Activated CD4-positive, alpha-beta T cell treated with anti-CD3 and anti-CD28 coated beads for 1 hour (primary cell): Measurements from ENCODE around the gene JAG2.

ENCODE experiments used
- DNase-seq: peaks from one replicate; pipeline ENCODE4 v3.0.0-alpha.2; 2020

JAG2 gene

DNA sequence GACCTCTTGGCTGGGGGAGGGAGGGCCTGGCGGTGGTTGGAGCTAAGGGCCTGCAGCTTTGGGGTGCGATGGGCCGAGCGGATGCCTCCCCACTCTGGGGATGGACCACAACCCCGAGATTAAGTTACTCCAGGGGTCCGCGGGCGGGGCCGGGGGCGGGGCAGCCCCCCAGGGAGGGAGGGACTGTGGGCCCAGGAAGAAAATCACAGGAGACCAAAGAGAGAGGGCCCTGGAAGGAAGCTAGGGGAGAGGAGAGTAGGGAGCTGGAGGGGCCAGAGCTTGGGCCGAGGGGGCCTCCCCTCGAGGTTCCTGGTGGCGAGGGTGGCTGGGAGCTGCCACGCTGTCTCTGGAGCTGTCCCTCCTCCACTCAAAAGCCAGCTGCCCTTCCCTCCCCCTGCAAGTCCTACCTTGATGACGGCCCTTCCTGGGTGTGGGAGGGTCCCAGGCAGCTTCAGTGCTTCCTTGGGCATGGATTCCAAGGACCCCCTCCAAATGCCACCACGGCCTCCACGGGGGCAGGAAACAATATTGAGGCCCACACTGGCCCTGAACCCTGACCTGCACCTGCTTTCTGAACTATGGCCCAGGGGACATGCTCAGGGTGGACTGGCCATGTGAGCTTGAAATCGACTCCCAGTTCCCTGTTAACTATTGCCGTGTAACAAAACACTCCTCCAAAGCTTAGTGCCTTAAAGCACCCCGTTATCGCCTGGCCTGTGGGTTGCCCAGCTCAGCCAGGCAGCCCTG is 13.1 kb upstream of the JAG2 start:
- no peak for DNase-seq

DNA sequence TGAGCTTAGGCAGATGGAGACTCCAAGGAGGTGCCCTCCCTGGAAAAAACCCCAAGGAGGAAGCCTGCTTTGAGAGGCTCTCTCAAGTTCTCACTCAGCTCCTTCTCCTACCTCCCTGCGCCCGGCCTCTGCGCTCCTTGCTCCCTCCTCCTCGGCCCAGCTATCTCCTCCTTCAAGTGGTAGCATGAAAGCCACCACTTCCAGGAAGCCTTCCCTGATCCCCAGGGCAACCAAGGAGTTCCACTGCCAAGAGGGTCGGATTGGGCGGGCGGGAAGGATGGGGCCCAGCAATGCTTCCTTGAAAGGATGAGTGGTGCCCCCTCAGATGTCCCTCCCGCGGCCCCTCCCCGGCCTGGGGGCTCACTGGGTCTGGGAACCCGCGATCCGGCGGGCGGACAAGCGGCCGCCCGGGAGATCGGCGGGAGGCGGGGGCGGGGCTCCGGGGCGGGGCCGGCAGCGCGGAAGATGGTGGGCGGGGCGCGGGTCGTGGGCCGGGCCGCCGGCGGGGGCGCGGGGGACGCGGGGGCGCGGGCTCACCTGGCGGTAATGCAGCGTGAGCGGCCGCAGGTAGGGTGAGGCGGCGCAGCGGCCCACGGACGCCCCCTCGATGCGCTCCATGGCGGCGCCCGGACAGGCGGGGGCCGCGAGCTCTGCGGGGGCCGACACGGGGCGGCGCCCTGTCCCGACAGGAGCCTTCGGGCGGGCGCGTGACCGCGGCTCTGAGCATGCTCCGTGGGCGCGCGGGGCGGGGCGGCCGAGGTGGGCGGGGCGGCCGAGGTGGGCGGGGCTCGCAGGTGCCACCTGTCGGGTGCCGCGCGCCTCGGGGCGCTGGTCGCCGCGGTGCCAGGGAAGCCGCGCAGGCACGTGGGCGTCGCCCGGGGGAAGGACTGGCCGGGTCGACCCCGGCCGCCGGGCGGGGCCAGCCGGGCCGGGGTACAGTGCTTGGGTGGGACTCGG is 12.3 kb upstream of the JAG2 start, which contains the start of gene NUDT14:
Gene NUDT14, minus strand, starts transcription at position 721 of the 957 bp plus-strand sequence. Its CDS starts 103 bp downstream, at position 618.
- DNase-seq: peak; percentile 80

DNA sequence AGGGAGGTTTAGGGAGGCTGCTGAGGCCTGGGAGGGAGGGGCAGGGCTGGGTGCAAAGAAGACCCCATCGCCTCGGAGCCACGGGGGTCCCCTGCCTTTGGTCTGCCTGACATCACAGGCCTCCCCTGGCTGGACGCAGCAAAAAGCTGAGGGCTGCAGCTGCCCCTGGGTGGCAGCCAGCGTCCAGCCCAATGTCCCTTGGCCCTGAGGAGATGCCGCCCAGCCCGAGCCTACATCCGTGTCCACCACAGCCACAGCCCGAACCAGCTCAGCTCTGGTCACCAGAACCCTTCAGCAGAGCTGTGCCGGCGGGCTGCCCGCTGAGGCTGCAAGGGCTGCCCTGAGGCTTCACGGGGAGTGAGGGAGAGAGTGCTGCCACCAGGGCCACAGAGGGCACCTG is 10.6 kb upstream of the JAG2 start:
- DNase-seq: no peak

DNA sequence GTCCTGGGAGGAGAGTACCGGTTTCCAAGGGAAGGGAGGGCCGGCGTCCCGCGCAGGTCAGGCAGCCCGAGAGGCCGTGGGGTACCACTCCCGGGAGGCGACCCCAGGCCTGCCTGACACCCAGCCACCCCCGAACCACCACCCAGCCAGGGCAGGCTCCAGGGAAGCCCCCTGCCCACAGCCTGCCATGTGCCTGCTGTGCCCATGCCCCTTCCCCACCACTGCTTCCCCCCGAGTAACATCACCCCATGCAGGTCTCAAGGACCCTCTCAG is 10.2 kb upstream of the JAG2 start:
- DNase-seq: no peak

DNA sequence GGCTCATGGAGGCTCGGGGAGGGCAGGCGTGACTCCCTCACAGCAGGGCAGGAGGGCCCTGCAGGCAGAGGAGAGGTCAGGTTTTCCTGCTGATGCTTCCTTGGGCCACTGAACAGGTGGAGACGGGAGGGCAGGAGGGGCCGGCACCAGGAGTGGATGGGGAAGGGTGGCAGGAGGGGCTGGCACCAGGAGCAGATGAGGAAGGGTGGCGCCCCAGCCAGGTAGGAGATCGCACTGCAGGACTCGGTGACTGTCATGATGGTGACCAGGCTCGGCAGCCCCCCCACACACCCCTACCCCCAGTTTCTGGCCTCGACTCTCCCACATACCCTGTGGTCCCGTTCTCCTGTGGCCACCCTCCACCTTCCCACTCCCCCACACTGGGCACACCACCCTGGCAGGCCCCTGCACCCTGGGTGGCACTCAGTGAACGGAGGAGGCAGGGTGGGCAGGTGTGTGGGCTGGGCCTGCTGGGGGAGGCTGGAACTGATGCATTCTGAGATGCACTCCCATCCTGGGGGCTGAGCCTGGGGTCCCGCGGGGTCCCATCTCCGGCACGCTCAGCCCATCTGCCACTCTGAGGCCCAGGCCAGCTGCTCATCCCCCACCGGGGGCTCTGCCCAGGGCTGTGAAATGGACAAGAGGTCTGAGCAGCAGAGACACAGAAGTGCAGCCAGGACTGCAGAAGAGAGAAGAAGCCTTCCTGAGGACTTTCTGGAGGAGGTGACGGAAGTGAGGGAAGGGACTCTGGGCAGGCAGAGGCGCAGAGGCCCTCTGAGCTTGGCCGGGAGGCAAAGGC is 9.7 kb upstream of the JAG2 start:
- no peak for DNase-seq

DNA sequence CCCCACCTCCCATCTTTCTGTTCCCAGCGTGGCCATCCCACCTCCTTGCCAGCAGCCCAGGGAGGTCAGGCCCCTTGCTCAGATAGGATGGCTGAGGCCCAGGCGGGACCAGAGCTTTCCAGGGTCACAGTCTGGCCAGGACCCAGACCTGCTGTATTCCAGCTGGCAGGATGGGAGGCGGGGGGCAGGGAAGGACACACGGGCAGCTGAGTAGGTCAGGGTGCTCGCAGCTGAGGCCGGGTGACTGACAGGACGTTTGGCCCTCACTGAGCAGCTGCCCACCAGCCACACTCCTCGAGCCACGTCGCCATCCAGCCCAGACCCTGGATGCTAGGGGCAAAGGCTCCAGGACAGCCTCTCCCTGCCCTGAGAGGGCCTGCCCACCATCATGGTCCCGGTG is 8.5 kb upstream of the JAG2 start:
- DNase-seq: no peak

DNA sequence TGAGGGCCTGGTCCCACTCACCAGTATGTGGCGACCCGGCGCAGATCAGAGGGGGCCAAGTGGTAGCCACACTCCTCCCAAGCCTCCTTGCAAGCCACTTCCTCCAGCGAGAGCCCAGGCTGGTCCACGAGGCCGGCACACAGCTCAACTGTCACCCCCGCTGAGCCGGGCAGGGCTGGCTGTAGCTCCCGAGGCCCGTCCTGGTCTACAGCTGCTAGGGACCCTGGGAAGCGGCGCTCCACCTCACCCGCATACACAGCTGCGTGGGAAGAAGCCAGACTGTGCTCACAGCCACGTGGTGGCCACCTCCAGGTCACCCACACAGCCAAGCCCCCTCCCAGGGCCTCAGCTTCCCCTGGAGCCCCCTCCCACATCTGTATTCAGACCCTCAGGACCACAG is 7.9 kb upstream of the JAG2 start:
- DNase-seq: no peak

DNA sequence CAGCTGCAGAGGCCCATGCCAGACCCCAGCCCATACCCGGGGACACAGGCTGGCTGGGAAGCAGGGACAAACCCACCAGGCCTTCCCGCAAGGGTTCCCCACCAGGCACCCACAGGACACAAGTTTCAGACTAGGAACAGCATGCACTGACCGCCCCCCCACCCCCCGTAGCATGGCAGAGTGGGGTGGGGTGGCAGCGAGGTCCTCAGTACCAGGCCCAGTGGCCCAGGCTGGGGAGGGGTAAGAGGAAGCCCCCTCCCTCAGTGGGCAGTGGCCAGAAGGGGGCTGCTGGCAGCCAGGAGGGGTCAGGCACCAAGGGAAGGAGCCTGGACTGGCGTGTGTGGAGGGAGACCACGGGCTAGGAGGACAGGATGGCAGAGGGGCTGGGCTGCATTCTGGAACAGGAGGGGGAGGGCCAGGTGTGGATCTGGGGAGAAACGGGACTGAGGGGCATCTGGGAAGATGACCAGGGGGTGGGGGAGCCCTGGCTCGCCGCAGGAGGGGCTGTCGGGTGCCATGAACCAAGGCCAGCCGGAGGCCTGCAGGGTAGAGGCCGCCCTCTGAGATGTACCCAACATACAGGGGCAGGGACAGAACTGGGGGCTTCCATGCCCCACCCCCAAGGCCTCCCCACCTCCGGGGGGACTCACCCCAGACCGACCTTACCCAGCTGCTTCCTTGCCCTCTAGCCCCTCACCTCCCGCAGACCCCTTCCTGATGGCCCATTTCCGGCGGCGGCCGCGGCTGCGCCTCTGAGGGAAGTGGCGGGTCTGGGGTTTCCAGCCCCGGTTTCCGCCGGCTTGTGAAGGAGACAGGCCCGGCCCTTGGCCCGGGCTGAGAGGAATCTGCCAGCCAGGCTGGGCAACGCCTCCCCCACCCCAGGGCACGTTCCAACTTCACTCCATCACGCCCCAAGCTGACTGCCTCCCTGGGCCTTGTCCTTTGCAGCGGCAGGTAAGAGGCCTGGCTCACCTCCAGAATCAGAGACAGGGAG is 5.6 kb upstream of the JAG2 start:
- no peak for DNase-seq

DNA sequence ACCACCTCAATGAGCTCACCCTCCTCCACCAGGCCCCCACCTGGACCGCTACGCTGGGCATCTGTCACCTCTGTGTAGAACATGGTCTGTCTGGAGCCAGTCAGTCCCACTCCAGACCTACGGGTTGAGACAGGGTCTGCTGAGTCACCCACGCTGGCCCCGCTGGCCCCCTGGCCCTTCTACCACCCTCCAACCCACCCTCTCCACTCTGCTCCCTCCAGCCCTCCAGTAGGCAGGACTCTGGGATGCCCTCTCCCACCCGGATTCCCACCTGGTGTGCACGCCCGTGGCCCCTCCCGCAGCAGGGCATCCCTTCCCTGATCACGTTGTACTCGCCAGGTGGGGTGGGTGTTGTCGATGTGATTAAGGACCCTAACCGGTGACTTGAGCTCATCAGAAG is 4.6 kb upstream of the JAG2 start:
- no peak for DNase-seq

DNA sequence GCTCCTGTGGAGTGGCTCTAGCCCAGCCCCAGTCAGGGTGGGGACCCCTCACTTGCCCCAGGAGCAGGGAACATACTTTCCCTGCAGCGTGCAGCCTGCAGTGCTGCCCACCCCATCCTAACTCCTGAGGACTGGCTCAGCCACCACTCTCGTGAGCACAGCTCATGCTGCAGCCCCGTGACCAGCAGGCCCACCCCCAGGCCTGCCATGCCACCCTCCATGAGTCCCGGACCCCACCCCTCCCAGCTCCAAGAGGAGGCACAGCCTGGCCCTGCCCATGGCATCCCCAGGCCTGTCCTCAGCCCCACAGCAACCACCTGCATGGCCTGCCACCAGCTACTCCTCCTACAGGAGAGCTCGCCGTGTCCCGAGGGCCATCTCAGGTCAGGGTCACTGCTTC is 3.9 kb upstream of the JAG2 start:
- DNase-seq: no peak

DNA sequence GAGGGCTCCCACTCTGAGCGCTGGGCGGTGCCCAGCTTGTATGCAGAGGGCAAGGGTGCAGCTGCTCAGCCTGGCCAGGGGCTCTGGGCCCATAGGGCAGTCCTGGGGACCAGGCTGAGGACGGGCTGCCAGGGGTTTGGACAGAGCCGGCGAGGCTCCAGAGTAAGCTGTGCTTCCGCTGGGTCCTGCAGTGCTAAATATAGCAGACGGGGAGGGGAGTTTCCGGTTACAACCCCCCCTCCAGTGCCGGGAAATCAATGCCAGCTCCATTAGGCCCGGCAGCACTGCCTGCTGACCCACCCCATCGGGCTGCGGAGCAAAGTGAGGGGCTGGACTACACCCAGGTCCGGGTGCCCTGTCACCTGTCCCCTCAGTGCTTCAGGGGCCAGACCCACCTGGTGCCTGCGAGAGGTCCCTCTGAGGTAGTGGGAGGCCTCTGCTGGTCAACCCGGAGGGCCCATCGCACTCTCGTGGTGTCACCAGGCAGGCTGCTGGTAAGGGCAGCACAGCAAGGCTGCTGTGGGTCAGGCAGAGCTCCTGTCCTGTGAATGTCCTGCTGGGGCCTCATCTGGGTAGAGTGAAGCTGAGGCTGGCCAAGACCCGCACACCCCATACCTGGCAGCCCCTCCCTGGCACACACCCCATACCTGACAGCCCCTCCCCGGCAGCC is 2.6 kb upstream of the JAG2 start:
- DNase-seq: no peak

DNA sequence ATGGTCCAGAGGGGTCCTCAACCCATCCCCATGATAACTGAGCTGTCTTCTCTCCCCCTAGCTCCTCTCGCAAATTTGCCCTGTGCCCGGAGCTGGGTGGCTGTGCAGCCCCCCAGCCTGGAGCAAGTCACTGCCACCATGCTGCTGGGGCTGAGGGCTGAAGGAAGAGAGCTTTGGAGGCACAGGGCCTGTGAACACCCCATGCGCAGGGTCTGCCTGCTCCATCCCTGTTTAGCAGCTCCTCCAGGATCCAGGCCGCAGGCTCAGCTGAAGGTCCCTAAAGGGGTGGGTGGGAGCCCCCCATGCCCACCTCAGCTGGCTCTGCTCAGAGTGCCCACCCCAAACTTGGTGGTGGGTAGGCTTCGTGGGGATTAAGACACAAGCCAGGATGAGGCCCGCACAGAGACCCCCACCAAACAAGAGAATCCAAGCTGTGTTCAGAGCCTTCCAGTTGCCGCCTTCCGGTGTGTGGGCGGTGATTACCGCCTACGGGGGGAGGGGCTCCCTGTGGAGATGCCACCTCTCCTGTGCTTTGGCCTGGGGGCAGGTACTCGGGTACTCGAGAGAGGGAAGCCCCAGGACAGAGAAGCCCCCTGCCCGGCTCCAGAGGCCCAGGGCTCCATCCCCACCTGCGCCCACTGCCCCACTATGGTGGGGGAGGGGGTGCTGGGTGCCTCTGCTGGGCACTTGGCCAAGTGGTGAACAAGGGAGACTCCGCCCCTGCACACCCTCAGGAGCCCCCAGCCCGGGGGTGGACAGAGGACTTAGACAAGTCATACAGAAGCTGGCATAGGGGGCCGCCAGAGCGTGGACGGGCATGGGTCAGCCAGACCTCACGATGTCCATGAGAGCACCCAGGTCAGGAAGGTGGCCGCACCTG is 1.4 kb upstream of the JAG2 start:
- no peak for DNase-seq

DNA sequence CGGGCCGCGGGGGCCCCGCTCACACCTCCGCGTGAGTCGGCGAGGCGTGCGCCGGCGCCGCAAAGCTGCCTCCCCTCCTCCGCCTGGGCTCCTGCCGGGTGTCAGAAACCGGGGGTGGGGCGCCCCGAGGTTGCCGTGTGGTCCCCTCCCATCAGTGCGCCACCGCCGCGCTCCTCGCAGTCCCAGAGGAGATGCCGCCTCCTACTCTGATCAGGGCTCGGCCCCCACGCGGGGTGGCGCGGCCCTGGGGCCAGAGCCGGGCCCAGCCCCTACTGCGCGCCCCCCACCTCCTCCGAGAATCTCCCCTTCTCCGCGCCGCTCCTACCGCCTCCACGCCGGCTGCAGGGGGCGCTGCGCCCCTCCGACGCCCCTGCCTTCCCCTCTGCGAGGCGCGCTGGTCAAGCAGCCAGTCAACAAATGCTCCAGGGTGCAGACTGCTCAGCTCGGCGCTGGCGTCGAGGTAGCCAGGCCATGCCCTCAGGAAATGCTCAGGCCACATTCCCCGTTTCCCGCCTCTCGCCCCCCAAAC is 467 bp upstream of the JAG2 start:
- no peak for DNase-seq

DNA sequence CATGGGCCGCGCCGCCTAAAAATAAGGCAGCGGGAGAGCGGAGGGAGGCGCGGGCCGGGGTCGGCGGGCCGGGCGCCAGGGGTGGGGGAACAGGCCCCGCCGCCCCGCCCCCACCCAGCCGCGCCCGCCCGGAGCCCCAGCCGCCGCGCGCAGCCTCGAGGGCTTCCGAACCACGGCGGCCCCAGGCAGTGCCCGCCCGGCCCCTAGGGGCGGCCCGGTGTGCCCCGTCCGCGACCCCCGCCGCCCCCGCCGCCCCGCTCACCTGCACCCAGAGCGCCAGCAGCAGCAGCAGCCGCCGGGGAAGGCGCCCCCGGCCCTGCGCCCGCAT is 519 bp downstream of the JAG2 start:
- DNase-seq: no peak

DNA sequence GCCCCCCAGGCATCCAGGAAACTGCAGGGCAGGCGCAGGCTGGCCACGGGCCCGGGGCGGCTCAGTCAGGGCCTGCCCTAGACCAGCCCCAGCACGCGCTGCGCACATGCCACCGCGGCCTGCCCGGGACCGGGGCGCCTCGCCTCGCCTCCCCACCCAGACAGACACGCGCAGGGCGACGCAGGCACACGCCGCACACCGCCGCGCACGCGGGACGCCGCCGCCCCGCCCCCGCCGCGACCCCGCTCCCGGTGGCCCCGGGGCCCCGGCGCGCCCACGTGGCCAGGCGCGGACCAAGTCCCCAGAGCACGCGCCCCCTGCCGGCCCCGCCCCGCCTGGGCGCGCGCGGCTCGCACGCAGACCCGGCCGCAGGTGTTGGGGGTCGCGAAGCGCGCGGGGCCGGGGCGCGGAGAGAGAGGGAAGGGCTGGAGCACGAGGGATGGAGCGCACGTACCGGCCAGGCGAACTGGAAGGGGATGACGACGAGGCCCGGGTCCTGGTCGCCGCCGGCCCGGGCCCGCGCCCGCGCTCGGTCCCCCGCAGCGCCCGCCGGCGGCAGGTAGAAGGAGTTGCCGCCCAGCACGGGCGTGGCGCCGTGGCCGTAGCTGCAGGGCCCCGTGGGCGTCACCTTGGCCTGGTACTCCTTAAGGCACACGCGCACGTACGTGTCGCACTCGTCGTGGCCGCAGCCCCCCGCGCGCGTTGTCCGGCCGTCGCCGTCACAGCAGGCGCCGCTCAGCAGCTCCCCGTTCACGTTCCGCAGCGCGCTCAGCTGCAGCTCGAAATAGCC is 1.1 kb downstream of the JAG2 start:
- no peak for DNase-seq

DNA sequence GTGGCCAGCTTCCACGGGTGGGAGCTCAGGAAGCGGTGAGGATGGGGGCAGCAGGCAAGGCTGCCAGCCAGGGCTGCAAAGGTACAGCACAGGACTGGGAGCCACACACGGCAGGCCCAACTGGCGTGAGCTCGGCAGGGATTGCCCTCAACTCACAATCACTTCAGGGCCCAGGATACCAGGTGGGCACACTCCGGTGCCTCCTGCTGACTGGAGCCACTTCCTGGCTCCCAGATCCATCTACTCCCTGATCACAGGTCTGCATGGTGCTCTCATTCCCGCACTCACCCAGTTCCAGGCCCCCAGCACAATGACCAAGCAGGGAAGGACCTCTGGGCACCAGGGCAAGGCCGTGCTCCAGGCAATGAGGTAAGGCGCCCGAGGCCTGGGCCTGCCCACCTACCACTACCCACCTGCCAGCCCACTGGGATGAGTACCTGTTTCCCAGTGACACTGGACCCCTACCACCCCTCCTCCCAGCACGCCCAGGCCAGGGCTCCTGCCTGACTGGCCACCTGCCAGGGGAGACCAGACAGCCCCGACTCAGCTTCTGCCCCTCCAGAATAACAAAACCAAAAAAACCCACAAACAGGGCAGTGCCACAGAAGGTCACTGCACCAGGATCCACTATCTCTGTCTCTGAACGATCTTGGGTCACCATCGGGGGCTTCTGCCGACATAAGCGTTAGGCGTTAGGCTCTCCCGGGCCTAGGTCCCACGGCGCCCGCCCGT is 1.8 kb downstream of the JAG2 start:
- DNase-seq: no peak

DNA sequence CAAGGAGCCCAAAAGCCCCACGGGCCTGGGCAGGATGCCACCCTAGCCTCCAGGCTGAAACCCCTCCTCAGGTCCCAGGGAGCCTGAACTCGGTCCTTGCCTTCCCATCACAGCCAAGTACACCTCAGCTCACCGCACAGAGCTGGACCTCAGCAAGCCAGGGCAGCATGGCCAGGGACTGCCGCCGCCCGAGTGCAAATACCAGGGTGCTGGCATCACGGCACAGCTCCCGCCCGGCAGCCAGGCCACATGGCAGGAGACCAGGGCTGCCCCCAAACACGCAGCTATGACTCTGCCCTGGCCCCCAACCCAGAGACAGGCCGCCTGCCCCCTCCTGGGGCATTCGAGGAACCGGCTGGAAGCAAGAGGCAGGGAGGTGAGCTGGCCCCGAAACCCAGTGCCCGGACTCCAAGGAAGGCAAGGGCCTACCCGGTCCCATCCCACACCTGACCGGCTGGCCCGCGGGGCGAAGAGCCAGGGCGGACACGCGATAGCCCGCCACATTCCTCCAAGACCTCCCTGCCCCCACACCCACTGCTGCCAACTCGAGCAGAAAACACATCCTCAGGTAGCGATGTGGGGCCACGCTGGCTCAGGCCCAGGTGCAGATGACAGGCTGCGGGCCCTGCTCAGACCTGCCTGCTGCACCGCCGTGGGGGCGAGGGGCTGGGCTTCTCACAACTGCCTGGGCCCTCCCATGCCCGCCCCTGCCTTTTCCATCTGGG is 2.7 kb downstream of the JAG2 start:
- no peak for DNase-seq

DNA sequence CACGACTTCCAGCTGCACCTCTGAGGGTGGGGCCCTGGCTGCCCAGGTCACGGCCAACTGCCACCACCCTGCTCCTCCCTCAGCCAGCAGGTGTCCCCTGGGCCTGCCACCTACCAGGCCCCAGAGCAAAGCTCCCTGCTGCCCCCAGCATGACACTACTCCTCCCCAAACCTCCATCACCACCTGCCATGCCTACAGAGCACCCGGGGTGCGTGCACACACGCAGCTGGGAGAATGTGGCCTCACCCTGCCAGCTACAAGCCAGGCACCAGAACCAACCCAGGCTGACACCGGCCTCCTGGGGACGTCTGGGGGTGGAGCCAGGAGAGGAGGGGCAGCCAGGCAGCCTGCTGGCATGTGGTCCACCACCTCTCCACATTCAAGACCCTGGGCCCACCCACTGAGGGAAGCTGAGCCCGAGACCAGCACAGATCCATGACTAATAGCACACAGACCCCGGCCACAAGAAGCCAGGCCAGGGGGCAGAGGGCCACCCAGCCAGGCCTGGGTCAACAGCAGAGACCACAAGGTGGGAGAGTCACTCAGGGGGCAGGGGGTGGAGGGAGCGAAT is 3.4 kb downstream of the JAG2 start:
- no peak for DNase-seq
